ENCODE data around the gene B4GALT1.

The B4GALT1 gene

GRCh38 chr9:33131790-33132772, 35.1 kb downstream of the B4GALT1 start:
- peak overlapping the region; percentile 37 for H3K27ac Mint-ChIP-seq
- H3K4me3 Mint-ChIP-seq = no peak overlapping the region
- H3K36me3 Mint-ChIP-seq (ENCODE audit: low read depth) = peaks cover 38% of the 10 kb centered on the region
- peaks cover 48% of the 10 kb centered on the region for H3K4me1 Mint-ChIP-seq (ENCODE audit: low read depth)
- H3K27me3 Mint-ChIP-seq (ENCODE audit: low read depth) = no peaks in the 10 kb centered on the region
- H3K9me3 Mint-ChIP-seq = no peaks in the 10 kb centered on the region

GRCh38 chr9:33130961-33131789, 36.0 kb downstream of the B4GALT1 start:
- Mint-ChIP-seq H3K4me1 (ENCODE audit: low read depth) (peaks cover 41% of the 10 kb centered on the region), H3K27me3 (ENCODE audit: low read depth) (no peaks in the 10 kb centered on the region), H3K4me3 (no peak overlapping the region), H3K27ac (peak overlapping the region; percentile 91), H3K9me3 (no peaks in the 10 kb centered on the region), H3K36me3 (ENCODE audit: low read depth) (peaks cover 43% of the 10 kb centered on the region)

DNA sequence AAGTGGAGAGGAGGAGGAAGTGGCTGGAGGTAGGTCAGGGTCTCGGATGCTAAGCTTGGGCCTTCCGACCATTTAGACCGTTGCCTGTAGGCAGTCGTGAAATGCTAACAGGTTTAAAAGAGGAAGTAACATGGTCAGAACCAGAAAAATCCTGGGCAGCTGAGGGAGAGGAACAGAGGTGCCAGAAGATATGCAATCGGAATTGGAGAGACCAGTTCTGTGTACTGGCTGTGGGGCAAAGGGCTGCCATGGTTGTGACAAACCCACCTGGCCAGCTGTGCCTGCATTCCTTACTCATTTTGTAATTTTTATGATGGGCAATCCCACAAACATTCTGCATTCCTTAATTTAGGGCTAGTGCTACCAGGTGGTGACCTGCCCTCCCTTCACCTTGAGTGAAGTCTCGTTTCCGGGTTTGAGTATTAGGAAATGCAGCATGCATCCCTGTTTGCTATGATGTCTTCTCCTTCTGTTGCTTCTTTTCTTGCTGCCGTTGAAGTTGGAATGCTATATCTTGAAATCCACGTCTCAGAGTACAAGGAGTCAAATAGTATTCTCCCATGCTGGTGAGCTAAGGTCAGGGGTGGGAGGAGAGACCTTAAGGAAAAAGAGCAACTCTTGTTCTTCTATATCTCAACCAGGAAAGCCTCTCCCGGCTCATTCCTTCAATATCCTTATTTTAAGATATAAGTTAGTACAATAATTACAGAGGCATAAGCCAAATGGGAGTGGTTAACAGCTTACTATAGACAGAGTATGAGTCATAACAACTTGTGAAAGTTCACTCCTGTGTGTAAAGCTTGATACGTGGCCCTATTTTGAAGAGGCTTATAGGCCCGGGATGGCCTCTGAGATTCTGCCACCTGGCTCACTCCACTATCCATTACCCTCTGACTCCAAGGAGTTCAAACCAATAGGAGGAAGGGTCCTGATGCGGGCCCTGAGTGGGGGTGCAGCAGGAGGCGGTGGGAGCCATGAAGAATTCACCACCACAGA, 37.0 kb downstream of the B4GALT1 start:
- no peaks in the 10 kb centered on the region for H3K27me3 Mint-ChIP-seq (ENCODE audit: low read depth)
- peak overlapping the region; percentile 91 for H3K27ac Mint-ChIP-seq
- no peaks in the 10 kb centered on the region for H3K9me3 Mint-ChIP-seq
- H3K4me1 Mint-ChIP-seq (ENCODE audit: low read depth) = peaks cover 40% of the 10 kb centered on the region
- H3K36me3 Mint-ChIP-seq (ENCODE audit: low read depth) = peaks cover 47% of the 10 kb centered on the region
- H3K4me3 Mint-ChIP-seq = peak overlapping the region; percentile 36

GRCh38 chr9:33129251-33129885, 37.8 kb downstream of the B4GALT1 start:
- Mint-ChIP-seq H3K4me3 (no peak overlapping the region), H3K27ac (peak overlapping the region; percentile 34), H3K9me3 (no peaks in the 10 kb centered on the region), H3K4me1 (ENCODE audit: low read depth) (peaks cover 42% of the 10 kb centered on the region), H3K36me3 (ENCODE audit: low read depth) (peaks cover 52% of the 10 kb centered on the region), H3K27me3 (ENCODE audit: low read depth) (no peaks in the 10 kb centered on the region)

DNA sequence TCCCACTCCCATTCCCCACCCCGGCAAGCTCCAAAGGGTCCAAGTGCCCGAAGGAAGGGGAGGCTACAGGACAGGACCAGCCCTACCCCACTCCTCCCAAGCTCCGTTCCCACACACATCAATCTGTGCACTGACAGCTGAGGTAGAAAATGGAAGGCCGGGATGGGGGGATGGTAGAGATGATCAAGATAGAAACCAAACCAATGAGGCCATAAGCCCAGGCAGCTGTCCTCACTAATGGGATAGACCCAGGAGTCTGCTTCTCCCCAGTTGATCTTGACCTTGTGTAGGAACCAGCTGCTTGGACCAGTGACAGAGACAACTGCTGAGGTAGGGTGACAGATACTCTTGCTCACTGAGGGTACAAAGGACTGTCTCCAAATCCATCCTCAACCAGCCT, 38.6 kb downstream of the B4GALT1 start:
- Mint-ChIP-seq H3K27ac (no peak overlapping the region), H3K4me3 (no peak overlapping the region), H3K36me3 (ENCODE audit: low read depth) (peaks cover 52% of the 10 kb centered on the region), H3K4me1 (ENCODE audit: low read depth) (peaks cover 38% of the 10 kb centered on the region), H3K27me3 (ENCODE audit: low read depth) (no peaks in the 10 kb centered on the region), H3K9me3 (no peaks in the 10 kb centered on the region)

DNA sequence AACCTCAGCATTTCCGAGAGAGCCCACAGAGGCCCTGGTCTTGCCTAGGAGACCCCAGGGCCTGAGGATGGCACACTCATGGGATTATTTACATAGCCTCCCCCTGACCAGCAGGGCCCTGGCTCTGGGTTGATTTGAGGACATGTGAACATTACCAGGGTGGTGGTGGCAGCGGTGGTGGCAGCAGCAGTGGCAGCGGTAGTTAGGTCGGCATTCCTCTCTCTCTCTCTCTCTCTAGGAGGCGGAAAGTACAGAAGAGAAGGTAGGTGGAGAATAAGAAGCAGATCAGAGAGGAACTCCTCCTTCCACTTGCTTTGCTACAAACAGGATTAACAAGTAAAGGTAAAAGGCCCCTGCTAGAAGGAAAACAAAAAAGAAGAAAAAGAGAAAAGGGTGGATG, 39.3 kb downstream of the B4GALT1 start:
- H3K27ac Mint-ChIP-seq = no peak overlapping the region
- peaks cover 49% of the 10 kb centered on the region for H3K36me3 Mint-ChIP-seq (ENCODE audit: low read depth)
- H3K4me1 Mint-ChIP-seq (ENCODE audit: low read depth) = peaks cover 36% of the 10 kb centered on the region
- no peaks in the 10 kb centered on the region for H3K27me3 Mint-ChIP-seq (ENCODE audit: low read depth)
- H3K4me3 Mint-ChIP-seq = no peak overlapping the region
- H3K9me3 Mint-ChIP-seq = no peaks in the 10 kb centered on the region

GRCh38 chr9:33125871-33126823, 41.0 kb downstream of the B4GALT1 start:
- H3K27ac Mint-ChIP-seq = no peak overlapping the region
- H3K4me1 Mint-ChIP-seq (ENCODE audit: low read depth) = peaks cover 31% of the 10 kb centered on the region
- H3K9me3 Mint-ChIP-seq = no peaks in the 10 kb centered on the region
- H3K36me3 Mint-ChIP-seq (ENCODE audit: low read depth) = peaks cover 46% of the 10 kb centered on the region
- no peaks in the 10 kb centered on the region for H3K27me3 Mint-ChIP-seq (ENCODE audit: low read depth)
- no peak overlapping the region for H3K4me3 Mint-ChIP-seq

GRCh38 chr9:33125461-33125860, 41.7 kb downstream of the B4GALT1 start:
- H3K36me3 Mint-ChIP-seq (ENCODE audit: low read depth) = peaks cover 46% of the 10 kb centered on the region
- no peaks in the 10 kb centered on the region for H3K9me3 Mint-ChIP-seq
- no peak overlapping the region for H3K27ac Mint-ChIP-seq

DNA sequence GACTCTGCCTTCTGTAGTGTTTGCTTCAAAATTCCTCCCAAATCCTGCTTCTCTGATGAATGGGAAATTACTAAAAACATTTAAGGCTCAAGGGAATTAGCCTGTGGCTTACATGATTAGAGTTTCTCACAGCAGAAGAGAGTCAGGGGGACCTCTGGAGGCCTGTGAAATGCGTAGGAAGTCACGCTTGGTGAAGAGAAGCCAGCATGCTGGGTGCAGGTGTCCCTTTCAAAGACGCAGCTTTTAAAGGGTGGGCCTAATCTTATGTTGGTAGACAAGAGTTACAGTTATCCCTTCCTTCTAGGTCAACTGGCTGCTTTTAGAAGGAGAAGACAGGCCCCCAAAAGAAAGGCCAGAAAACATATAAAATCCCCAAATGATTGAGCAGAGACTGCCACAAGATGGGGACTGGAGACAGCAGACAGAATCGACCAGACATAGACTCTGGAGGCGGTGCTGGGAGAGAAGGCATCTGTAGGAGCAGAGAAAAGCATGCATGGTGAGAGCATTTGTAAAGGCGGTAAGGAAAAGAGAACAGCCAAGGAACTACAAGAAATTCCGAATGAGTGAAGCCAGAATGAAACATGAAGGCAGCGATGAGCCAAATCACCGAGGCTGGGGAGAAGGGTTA, 42.3 kb downstream of the B4GALT1 start:
- H3K36me3 Mint-ChIP-seq (ENCODE audit: low read depth) = peaks cover 48% of the 10 kb centered on the region

More at GRCh38 chr9:33125461-33125860, 41.7 kb downstream of the B4GALT1 start:
- H3K27me3 Mint-ChIP-seq (ENCODE audit: low read depth) = no peaks in the 10 kb centered on the region
- no peak overlapping the region for H3K4me3 Mint-ChIP-seq
- H3K4me1 Mint-ChIP-seq (ENCODE audit: low read depth) = peaks cover 33% of the 10 kb centered on the region

GRCh38 chr9:33124046-33124445, 43.1 kb downstream of the B4GALT1 start:
- Mint-ChIP-seq H3K27me3 (ENCODE audit: low read depth) (no peaks in the 10 kb centered on the region), H3K4me3 (no peak overlapping the region), H3K9me3 (no peaks in the 10 kb centered on the region), H3K4me1 (ENCODE audit: low read depth) (peaks cover 31% of the 10 kb centered on the region), H3K27ac (no peak overlapping the region), H3K36me3 (ENCODE audit: low read depth) (peaks cover 42% of the 10 kb centered on the region)

More for the DNA sequence above, 42.3 kb downstream of the B4GALT1 start:
- H3K4me1 Mint-ChIP-seq (ENCODE audit: low read depth) = peaks cover 32% of the 10 kb centered on the region
- no peaks in the 10 kb centered on the region for H3K9me3 Mint-ChIP-seq
- H3K27ac Mint-ChIP-seq = peak overlapping the region; percentile 31
- H3K4me3 Mint-ChIP-seq = no peak overlapping the region
- H3K27me3 Mint-ChIP-seq (ENCODE audit: low read depth) = no peaks in the 10 kb centered on the region

DNA sequence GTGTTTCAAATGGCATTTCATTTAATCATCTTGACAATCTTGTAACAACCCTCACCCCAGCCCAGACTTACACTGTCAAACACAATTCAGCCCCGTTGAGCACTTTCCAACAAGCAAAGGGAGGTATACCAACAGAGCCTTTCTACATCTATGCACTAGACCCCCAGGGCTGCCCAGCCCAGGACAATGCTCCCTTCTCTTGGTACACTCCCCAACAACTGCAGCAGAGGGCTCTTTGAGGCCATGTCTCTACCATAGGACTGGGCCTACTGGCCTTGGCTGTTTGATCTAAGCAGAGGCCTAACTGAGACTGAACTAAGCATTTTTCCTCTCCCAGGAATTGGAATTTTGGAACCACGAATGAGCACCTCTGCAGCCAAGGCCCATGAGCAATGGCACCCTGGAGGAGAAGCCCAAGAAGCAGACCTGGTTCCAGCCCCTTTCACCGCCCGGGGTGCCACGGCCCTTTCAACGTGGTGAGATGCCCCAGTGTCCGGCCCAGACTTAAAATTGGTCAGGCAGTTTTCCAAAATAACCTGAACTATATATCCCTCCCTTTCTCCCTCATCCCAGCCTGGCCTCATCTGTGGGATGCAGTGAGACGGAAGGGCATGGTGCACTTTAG, 43.6 kb downstream of the B4GALT1 start:
- H3K27ac Mint-ChIP-seq = no peak overlapping the region

GRCh38 chr9:33120620-33121019, 46.5 kb downstream of the B4GALT1 start:
- Mint-ChIP-seq H3K36me3 (ENCODE audit: low read depth) (peaks cover 31% of the 10 kb centered on the region), H3K4me1 (ENCODE audit: low read depth) (peaks cover 36% of the 10 kb centered on the region), H3K9me3 (no peaks in the 10 kb centered on the region), H3K27ac (no peak overlapping the region), H3K4me3 (no peak overlapping the region), H3K27me3 (ENCODE audit: low read depth) (no peaks in the 10 kb centered on the region)

More for the DNA sequence above, 43.6 kb downstream of the B4GALT1 start:
- Mint-ChIP-seq H3K4me1 (ENCODE audit: low read depth) (peaks cover 31% of the 10 kb centered on the region), H3K9me3 (no peaks in the 10 kb centered on the region), H3K4me3 (no peak overlapping the region), H3K27me3 (ENCODE audit: low read depth) (no peaks in the 10 kb centered on the region), H3K36me3 (ENCODE audit: low read depth) (peaks cover 42% of the 10 kb centered on the region)
